ENCODE results near the gene NAP1L2.
"Not testable (repeated sequence)": the region's sequence is repeated elsewhere in the genome, so short reads cannot be mapped to it uniquely, and the experiment has no call there.

Gene NAP1L2

DNA sequence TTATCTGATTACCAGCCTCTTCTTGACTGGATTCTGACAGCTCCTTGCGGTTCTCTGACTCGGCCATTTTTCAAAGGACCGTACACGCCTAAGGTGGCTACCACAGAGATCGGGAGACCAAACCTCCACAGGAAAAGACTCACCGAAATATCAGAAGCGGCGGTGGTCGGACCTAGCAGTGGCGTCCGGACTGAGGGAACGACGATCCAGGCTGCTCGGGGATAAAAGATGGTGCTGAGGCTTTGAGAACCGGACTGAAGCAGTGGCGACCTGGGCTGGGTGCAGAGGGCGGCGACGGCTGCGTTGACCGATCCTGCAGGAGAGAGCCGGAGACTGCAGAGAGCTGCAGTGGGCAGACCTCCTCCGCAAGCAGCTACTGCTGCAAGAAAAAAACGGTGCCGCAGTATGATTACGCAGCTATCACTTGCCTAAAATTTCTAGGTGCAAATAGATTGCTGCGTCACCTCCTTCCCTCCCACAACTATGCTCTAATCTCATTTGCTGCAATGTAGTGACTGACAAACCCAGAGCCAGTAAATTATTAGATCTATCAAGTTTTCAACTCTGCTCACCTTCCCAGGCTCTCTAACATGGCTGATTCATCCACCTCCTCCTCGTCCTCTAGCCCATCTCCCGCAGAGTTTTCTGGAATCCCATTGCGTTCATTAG lies at the start of gene NAP1L2:
NAP1L2 (minus strand) TSS at position 426 of the 669 bp plus-strand sequence; CDS start at position 67, 359 bp downstream.
- DNase-seq (ENCODE audit: low read depth, low spot score): no peak

DNA sequence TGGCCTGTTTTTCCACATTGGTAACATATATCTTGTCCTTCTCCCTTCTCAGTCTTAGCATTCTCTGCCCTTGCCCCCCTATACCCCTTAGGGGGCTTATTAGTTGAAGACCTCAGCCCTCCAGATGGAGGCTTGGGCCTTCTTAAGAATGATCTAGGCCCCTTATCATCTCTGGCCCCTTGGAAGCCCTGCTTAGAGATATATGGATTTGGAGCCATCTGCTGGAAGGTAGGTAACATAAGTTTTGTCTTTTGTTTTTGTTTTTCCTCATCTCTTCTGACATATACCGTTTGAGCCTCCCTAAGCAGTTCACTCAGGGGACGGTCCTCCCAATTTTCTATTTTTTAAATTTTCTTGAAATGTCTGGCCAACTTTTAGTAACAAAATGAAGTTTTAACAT lies 48.3 kb upstream of the NAP1L2 start:
- no peak for DNase-seq (ENCODE audit: low read depth, low spot score)

DNA sequence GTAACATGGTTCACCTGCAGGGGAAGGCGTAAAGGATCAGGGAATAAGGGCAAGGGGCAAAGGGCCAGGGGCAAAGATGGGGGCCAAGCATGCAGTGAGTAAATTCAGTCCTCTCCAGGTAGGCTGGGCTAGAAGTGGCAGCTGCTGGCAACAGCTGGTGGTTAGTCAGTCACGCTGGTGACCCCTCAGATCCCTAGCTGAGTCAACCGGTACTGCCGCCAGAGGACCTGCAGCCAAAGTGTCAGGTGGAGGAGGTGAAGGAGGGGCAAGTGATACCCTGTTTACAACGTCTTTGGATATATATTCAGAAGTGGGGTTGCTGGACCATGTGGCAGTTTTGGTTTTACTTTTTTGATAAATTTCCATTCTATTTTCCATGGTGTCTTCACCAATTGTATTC lies 24.6 kb upstream of the NAP1L2 start:
- no peak for DNase-seq (ENCODE audit: low read depth, low spot score)

DNA sequence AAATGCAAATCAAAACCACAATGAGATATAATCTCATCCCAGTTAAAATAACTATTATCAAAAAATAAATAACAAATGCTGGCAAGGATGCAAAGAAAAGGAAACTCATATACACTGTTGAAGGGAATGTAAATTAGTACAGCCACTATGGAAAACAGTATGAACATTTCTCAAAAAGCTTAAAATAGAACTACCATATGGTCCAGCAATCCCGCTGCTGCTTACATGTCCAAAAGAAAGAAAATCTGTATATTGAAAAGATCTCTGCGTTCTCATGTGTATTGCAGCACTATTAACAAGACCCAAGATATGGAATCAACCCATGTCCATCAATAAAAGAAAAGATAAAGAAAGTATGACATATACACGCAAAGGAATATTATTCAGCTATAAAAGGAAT lies 3.0 kb upstream of the NAP1L2 start:
- DNase-seq (ENCODE audit: low read depth, low spot score): no peak

GRCh38 chrX:73215246-73215645 lies 595 bp upstream of the NAP1L2 start:
- no peak for DNase-seq (ENCODE audit: low read depth, low spot score)

- no peak for DNase-seq (ENCODE audit: low read depth, low spot score)
Observed at GRCh38 chrX:73213734-73214425, 771 bp downstream of the NAP1L2 start.

- no peak for DNase-seq (ENCODE audit: low read depth, low spot score)
Observed at GRCh38 chrX:73206366-73206765, 8.3 kb downstream of the NAP1L2 start.

- DNase-seq (ENCODE audit: low read depth, low spot score): no peak
Observed at GRCh38 chrX:73182502-73183114, 32.0 kb downstream of the NAP1L2 start.

GRCh38 chrX:73168945-73169344 lies 45.7 kb downstream of the NAP1L2 start:
- DNase-seq (ENCODE audit: low read depth, low spot score): not testable (repeated sequence)
